Measurements from ENCODE around the gene KCTD7. TPM values are rescaled to one million over a fixed set of nuclear protein-coding genes. Genes with fewer than 3 reads are reported as not detected.
"Not testable (repeated sequence)": the region's sequence is repeated elsewhere in the genome, so short reads cannot be mapped to it uniquely, and the experiment has no call there.

KCTD7 gene
- total RNA-seq = 23.6 and 30.2 TPM in 2 replicates
- 12.2 and 13.5 TPM in 2 replicates for polyA plus RNA-seq

DNA sequence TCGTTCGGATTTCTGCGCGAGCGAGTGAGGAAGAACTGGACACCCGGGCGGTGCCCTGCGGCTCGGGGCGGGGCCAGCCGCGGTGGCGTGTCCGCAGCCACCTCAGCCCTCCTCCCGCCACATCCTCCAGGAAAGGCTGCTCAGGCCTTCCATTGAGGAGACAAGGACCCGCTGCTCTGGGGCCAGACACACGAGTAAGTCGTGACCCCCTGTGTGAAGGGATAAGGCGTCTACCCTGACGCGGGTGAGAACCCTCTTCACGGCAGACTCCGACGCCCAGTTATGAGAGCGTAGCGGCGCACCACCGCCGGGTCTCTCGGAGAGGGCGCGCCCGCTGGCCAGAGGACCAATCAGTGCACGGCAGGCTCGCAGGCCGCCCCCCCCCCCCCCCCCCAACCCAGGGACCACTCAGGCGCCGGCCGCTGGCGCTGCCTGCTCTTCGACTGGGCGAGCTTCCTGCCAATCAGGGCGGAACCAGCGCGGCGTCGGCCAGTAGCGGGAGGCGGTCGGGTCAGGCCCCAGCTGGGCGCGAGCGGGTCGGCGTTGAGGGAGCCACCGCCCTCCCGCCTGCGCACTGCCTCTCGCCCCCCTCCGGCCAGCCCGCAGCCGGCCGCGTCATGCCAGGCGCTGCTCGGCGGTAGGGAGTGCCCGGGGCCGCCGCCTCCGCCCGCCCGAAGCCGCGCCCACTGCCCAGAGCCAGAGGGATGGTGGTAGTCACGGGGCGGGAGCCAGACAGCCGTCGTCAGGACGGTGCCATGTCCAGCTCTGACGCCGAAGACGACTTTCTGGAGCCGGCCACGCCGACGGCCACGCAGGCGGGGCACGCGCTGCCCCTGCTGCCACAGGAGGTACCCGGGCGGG is at the start of gene KCTD7:
Gene KCTD7, plus strand, starts transcription at position 521 of the 861 bp plus-strand sequence. Its CDS starts 184 bp downstream, at position 705.
- no peaks in the 10 kb centered on the region for H3K4me1 ChIP-seq (ENCODE audit: low read depth)
- no peaks in the 10 kb centered on the region for H3K9me3 ChIP-seq (ENCODE audit: low read depth)
- DNase-seq (ENCODE audit: low read depth in 1 of 2, low spot score in 1 of 2) = peak; percentile 99
- H3K36me3 ChIP-seq = no peaks in the 10 kb centered on the region
- no peak for TF ChIP-seq CTCF (IDR thresholded peaks at IDR 0.05; ENCODE audit: low read depth, low read length)
- H3K27me3 ChIP-seq = no peaks in the 10 kb centered on the region
- peak within 1 kb of the TSS; percentile 94 for H3K27ac ChIP-seq
- H3K4me3 ChIP-seq = peak within 1 kb of the TSS; percentile 69

DNA sequence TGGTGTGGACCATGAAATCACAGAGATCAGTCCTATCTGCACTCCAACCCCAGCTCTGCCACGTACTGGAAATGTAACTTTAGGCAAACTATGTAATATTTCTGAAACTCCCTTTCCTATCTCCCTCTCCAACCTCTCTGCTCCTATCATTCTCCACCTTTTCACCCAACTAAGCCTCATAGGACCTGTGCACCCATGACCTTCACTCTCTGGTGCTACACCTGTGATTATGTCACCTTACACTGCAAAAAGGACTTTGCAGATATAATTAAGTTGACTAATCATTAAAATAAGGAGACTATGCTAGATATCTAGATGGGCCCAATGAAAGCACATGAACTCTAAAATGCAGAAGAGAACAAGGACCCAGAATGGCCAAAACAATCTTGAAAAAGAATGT is 48.3 kb upstream of the KCTD7 start:
- not testable (repeated sequence) for DNase-seq (ENCODE audit: low read depth in 1 of 2, low spot score in 1 of 2); H3K4me1 ChIP-seq (ENCODE audit: low read depth); H3K36me3 ChIP-seq; H3K9me3 ChIP-seq (ENCODE audit: low read depth); H3K27ac ChIP-seq; H3K4me3 ChIP-seq; H3K27me3 ChIP-seq

DNA sequence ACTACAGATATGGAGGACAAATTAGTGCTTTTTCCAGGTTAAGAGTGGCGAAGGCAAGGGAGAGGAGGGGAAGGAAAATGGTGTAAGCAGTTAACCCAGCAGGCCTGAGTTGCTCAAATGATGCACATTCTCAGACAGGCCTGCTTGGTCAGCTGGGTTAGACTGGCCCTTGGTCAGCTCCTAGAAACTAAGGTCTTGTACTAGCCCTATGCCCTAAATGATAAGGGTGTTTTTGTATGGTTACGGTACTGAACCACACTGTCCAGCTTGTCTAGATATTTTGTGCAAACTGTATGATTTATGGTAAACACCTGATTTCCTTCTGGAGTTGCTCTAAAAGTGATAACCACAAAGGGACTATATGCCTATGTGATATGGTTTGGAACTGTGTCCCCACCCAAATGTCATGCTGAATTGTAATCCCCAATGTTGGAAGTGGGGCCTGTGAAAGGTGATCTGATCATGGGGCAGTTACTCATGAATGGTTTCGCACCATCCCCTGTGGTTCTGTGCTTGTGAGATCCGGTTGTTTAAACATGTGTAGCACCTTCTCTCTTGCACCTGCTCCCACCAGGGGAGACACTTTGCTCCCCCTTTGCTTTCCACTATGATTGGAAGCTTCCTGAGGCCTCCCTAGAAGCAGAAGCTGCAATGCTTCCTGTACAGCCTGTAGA is 45.7 kb upstream of the KCTD7 start:
- not testable (repeated sequence) for DNase-seq (ENCODE audit: low read depth in 1 of 2, low spot score in 1 of 2); H3K4me1 ChIP-seq (ENCODE audit: low read depth); H3K36me3 ChIP-seq

GRCh38 chr7:66583490-66584110 is 45.1 kb upstream of the KCTD7 start:
- no peak overlapping the region for H3K4me3 ChIP-seq
- no peak for DNase-seq (ENCODE audit: low read depth in 1 of 2, low spot score in 1 of 2)
- no peaks in the 10 kb centered on the region for H3K9me3 ChIP-seq (ENCODE audit: low read depth)
- H3K27ac ChIP-seq = no peak overlapping the region
- TF ChIP-seq CTCF (IDR thresholded peaks at IDR 0.05; ENCODE audit: low read depth, low read length) = no peak
- H3K36me3 ChIP-seq = no peaks in the 10 kb centered on the region
- H3K4me1 ChIP-seq (ENCODE audit: low read depth) = no peaks in the 10 kb centered on the region
- no peaks in the 10 kb centered on the region for H3K27me3 ChIP-seq

More for the DNA sequence above, 45.7 kb upstream of the KCTD7 start:
- not testable (repeated sequence) for H3K27ac ChIP-seq; H3K9me3 ChIP-seq (ENCODE audit: low read depth); H3K27me3 ChIP-seq; H3K4me3 ChIP-seq

- TF ChIP-seq CTCF (IDR thresholded peaks at IDR 0.05; ENCODE audit: low read depth, low read length) = no peak
- Histone ChIP-seq H3K4me3 (no peak overlapping the region), H3K36me3 (no peaks in the 10 kb centered on the region), H3K27me3 (no peaks in the 10 kb centered on the region), H3K4me1 (ENCODE audit: low read depth) (no peaks in the 10 kb centered on the region), H3K9me3 (ENCODE audit: low read depth) (no peaks in the 10 kb centered on the region), H3K27ac (no peak overlapping the region)
- no peak for DNase-seq (ENCODE audit: low read depth in 1 of 2, low spot score in 1 of 2)
These were observed 42.5 kb upstream of the KCTD7 start for GRCh38 chr7:66586181-66586580.

DNA sequence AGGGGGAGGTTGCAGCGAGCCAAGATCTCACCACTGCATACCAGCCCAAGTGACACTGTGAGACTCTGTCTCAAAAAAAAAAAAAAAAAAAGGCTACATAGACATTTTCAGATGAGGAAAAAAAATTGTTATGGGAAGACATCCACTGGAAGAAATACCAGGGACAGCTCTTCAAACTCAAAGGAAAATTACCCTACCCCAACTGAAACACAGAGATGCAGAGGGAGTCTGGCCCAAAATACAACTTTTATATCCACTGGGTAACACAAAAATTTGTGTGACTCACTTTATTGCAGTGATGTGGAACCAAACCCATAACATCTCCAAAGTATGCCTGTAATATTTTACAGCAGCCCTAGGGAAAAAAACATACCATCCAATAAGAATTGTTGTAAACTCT is 40.5 kb upstream of the KCTD7 start:
- not testable (repeated sequence) for H3K36me3 ChIP-seq; H3K27me3 ChIP-seq; DNase-seq (ENCODE audit: low read depth in 1 of 2, low spot score in 1 of 2); H3K27ac ChIP-seq; H3K4me1 ChIP-seq (ENCODE audit: low read depth); H3K9me3 ChIP-seq (ENCODE audit: low read depth); H3K4me3 ChIP-seq

DNA sequence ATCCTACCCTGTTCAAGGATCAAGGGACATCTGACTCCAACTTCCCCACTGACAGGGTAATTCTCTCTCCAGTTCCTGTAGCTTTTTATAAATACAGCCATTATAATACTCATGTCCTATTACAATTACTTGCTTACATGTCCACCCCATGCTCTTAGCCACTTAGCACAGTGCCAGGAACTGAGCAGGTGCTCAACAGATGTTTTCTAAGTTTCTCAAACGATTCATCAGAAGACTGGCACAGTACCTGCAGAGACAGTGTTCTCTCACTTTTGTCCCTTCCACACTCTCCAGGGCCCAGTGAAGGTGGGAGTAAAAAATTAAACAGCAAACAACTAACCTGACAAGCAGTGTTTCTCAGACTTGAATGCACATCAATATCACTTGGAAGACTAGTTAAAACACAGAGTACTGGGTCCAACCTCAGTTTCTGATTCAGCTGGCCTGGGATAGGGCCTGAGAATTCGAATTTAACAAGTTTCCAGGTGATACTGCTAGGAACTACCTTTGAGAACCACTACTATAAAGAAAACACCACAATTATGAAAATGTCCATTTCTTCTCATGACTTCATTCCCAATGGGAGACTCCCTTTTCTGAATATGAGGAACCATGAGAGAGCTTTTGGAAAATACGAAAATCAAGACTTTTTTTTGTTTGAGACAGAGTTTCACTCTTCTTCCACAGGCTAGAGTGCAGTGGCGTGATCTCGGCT is 39.7 kb upstream of the KCTD7 start:
- not testable (repeated sequence) for H3K27me3 ChIP-seq; H3K4me3 ChIP-seq; H3K27ac ChIP-seq; H3K36me3 ChIP-seq; DNase-seq (ENCODE audit: low read depth in 1 of 2, low spot score in 1 of 2); H3K4me1 ChIP-seq (ENCODE audit: low read depth); H3K9me3 ChIP-seq (ENCODE audit: low read depth)

DNA sequence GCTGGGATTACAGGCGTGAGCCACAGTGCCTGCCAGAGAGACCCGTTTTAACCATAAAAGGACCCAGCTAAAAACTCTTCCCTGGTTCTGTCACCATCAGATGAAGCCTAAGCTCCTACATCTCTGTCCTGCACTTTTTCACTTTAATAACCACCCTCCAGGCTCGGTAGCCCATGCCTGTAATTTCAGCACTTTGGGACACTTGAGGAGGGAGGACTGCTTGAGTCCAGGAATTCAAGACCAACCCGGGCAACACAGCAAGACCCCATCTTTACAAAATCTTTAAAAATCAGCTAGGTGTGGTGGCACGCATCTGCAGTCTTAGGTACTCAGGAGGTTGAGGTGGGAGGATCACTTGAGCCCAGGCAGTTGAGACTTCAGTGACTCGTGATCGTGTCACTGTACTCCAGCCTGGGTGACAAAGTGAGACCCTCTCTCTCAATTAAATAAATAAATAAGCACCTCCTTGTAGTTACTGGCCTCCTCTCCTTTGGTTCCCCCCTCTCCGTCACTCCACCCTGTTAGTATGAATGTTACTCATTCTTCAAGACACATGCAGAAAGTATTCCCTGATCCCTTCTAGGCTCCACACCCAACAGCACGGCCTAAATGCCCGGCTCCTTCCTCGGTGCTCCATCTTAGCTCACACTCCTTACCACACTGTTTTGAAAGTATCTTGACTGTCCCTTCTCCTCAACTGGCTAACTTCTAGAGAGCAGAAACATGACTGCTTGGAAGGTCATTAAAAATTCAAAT is 38.2 kb upstream of the KCTD7 start:
- H3K4me1 ChIP-seq (ENCODE audit: low read depth); H3K36me3 ChIP-seq; H3K27ac ChIP-seq; H3K27me3 ChIP-seq; H3K9me3 ChIP-seq (ENCODE audit: low read depth): not testable (repeated sequence)
- peak in 1 of 2 donors; percentile 18 for DNase-seq (ENCODE audit: low read depth in 1 of 2, low spot score in 1 of 2)
- H3K4me3 ChIP-seq = peak overlapping the region; percentile 97

- not testable (repeated sequence) for H3K9me3 ChIP-seq (ENCODE audit: low read depth); H3K4me1 ChIP-seq (ENCODE audit: low read depth); H3K36me3 ChIP-seq; H3K27me3 ChIP-seq
- Histone ChIP-seq H3K27ac (peak overlapping the region; percentile 97), H3K4me3 (peak overlapping the region; percentile 97)
- peak in 1 of 2 donors; percentile 15 for DNase-seq (ENCODE audit: low read depth in 1 of 2, low spot score in 1 of 2)
These were observed 37.5 kb upstream of the KCTD7 start for GRCh38 chr7:66591058-66591798.
